ENCODE measurements around the gene MRPL52.

DNA sequence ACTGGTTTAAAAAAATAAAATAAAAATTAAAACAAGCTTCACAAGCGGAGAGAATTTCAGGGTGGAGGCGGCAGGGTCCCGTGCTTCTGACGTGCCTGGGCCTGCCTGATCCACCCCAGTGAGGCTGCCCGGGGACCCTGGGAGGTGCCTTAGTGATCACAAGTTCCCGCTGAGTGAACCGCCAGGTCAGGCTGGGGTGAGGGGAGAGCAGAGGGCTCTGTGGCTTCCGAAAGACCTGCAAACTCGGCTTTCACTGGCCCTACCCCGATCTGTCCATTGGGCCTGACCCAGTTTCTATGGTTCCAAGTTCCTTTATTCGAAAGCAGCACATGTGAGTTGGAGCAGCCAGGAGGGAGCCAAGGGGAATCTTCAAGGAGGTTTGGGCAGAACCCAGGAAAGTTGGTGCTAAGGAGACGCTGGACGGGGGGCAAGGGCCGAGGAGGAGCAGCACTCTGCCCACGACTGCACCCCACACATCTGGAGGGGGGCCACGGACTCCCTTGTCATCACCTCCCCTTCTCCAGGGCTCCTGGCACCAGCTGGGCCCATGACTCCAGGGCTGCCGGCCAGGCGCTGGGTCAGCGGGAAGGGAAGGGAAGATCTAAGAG, 19.6 kb downstream of the MRPL52 start:
- TF ChIP-seq POLR2AphosphoS5 (IDR thresholded peaks at IDR 0.05; ENCODE audit: low read depth, low read length) (no peak), CTCF (IDR thresholded peaks at IDR 0.05) (no peak), SIN3A (IDR thresholded peaks at IDR 0.05; ENCODE audit: borderline replicate concordance, insufficient read depth, low read depth, low read length) (no peak), REST (IDR thresholded peaks at IDR 0.05; ENCODE audit: insufficient read depth in 1 of 2, low read depth in 2 of 2, low read length in 1 of 2) (no peak)
